SK-N-SH treated with all-trans-retinoic acid at 6 μM for 48 hours (cell line): ENCODE data around the gene SYNE4.

Experiments used
- OSR1 ChIP-seq: fragments of 250-450 bp; sonication (Bioruptor Pico); IDR thresholded peaks from 2 replicates; pipeline ENCODE4 v1.8.0; 2022; ENCODE audit warnings: moderate library complexity, mild to moderate bottlenecking, inconsistent platforms
- ZFP3 ChIP-seq: fragments of 250-450 bp; sonication (Bioruptor Pico); IDR thresholded peaks from 2 replicates; pipeline ENCODE4 v1.5.0; 2020; ENCODE audit warnings: mild to moderate bottlenecking, moderate library complexity
- TF ChIP-seq, protein P1 (sequence below): fragments of 250-450 bp; sonication (Bioruptor Pico); IDR thresholded peaks from 2 replicates; pipeline ENCODE4 v1.8.0; 2020; ENCODE audit warnings: mild to moderate bottlenecking, moderate library complexity, borderline replicate concordance

DNA sequence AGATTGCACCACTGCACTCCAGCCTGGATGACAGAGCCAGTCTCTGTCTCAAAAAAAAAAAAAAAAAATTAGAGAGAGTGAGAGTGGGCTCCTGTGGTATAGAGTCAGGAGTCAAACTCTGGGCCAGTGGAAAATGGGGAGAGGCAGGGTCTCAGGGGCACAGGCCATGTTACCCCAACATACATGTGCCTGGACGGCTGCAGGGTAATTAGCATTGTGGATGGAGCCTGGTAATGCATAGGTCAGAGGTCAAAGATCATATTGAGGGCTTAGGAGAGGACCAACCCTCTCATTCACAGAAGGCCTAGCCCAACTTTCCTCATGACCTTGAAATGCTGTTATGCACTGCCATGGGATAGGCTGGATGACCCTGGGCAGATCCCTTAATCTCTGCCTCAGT is 16.9 kb upstream of the SYNE4 start:
- TF ChIP-seq OSR1 (CRISPR knock-in tag): no peak
- TF ChIP-seq ZFP3 (CRISPR knock-in tag): no peak
- TF ChIP-seq, protein P1, sequence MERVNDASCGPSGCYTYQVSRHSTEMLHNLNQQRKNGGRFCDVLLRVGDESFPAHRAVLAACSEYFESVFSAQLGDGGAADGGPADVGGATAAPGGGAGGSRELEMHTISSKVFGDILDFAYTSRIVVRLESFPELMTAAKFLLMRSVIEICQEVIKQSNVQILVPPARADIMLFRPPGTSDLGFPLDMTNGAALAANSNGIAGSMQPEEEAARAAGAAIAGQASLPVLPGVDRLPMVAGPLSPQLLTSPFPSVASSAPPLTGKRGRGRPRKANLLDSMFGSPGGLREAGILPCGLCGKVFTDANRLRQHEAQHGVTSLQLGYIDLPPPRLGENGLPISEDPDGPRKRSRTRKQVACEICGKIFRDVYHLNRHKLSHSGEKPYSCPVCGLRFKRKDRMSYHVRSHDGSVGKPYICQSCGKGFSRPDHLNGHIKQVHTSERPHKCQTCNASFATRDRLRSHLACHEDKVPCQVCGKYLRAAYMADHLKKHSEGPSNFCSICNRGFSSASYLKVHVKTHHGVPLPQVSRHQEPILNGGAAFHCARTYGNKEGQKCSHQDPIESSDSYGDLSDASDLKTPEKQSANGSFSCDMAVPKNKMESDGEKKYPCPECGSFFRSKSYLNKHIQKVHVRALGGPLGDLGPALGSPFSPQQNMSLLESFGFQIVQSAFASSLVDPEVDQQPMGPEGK: no peak
